SW480 (cell line): ENCODE results near the gene PRSS1.
"Not testable (repeated sequence)": the region's sequence is repeated elsewhere in the genome, so short reads cannot be mapped to it uniquely, and the experiment has no call there.

Experiments used
- DNase-seq: peaks from one replicate; pipeline ENCODE4 v3.0.0-alpha.2; 2016; ENCODE audit warnings: low spot score

PRSS1 gene

DNA sequence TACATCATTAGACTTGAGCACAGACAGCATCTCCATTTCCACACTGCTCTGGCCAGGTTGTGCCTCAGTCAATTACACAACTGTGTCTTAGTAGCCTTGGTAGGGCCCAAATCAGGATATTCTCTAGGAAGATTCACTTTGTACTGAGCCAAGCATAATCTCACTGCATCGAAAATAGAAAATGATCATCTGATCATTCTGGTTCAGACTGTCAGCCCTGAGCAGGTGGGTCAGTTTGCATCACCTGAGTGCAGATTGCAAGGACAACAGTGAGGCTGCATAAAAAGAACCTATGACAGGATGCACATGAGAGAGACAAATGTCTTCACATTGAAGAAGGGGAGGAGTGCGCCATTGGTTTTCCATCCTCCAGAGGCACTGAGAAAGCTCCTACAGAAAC lies 862 bp upstream of the PRSS1 start:
- not testable (repeated sequence) for DNase-seq

DNA sequence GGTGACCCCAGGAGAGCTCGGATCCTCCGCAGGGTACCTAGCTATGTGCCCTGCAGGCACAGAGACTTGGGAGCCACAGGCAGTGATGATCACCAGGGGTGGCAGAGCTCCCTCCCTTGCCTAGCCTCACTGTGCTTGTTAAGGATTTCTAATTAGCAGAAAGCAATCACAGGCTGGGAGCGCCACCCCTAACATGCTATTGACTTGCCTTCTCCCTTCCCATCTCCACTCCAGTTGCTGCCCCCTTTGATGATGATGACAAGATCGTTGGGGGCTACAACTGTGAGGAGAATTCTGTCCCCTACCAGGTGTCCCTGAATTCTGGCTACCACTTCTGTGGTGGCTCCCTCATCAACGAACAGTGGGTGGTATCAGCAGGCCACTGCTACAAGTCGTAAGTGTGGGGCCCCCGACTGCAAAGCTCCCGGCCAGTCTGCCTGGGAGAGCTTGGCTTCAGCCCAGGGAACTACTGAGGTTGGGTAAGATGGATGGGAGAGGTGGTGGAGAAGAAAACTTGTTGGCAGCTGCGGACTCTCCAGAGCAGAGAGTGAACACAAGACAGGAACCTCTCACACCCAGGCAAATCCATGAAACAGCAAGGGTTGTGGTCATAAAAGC lies 1.2 kb downstream of the PRSS1 start:
- no peak for DNase-seq

GRCh38 chr7:142751526-142752175 lies 2.4 kb downstream of the PRSS1 start:
- DNase-seq: not testable (repeated sequence)

GRCh38 chr7:142752376-142753225 lies 3.3 kb downstream of the PRSS1 start:
- no peak for DNase-seq

GRCh38 chr7:142753366-142753765 lies 4.1 kb downstream of the PRSS1 start:
- no peak for DNase-seq

- DNase-seq: not testable (repeated sequence)
Measured at GRCh38 chr7:142753925-142754491, 4.7 kb downstream of the PRSS1 start.

GRCh38 chr7:142754681-142755575 lies 5.7 kb downstream of the PRSS1 start:
- no peak for DNase-seq

DNA sequence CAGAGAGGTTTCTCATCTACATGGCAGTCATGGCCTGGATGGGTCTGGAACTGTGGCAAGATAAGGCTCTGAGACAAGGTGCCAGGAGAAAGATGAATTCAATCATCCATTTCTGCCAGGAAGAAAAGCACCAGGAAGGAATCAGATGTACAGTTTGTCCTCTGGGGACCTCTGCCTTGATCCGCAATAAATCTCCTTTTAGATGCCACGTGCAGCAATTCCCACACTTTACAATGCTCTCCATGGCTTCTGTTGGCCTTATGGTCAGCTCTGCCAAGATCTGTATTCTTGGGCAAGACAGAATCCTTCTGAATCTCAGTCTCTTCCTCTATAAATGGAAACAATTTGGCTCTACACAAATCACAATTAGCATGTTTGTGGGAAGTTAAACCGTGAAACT lies 9.0 kb downstream of the PRSS1 start:
- DNase-seq: not testable (repeated sequence)

GRCh38 chr7:142759433-142759832 lies 10.2 kb downstream of the PRSS1 start:
- no peak for DNase-seq

DNA sequence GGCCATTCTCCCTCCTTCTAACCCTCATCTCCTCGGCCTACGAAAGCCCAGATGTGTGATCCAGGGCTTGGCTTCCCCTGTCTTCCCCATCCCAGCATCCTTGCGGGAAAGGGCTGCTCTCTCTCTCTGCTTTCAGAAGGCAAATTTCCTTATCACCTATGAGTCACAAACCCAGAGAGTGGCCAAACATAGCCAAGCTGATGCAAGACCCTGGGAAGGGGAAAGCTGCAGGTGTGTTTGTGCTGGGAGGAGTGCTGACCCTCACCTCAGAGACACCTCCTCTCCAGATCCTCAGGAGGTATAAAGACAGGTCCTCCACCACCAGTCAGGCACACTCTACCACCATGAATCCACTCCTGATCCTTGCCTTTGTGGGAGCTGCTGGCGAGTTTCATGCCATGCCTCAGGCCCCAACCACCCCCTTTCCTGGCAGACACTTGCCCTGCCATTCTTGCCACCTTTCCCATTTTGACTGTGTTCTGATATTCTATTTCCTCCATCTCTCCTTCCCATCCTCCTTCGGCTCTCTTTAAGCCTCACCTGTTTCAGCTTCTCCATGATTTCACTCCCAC lies 10.9 kb downstream of the PRSS1 start:
- DNase-seq: peak; percentile 45

GRCh38 chr7:142761606-142762005 lies 12.3 kb downstream of the PRSS1 start:
- not testable (repeated sequence) for DNase-seq

DNA sequence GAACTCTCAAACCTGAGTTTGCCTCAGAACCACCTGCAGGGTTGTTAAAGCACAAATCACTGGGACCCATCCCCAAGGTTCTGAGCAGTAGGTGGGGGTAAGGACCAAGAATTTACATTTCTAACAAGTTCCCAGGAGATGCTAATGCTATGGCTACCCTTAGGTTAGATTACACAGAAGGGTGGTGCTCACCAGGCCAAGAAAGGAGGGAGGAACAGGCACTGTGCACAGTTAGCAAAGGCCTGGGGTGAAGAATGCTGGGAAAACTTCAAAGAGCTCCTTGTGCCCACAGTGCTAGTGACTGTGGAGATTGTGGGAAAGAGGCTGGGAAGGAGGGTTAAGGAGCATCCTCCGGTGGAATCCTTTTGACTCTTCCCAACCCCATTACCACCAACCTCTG lies 12.8 kb downstream of the PRSS1 start:
- DNase-seq: no peak

- no peak for DNase-seq
Measured at GRCh38 chr7:142767451-142767850, 18.2 kb downstream of the PRSS1 start.

- no peak for DNase-seq
Measured at GRCh38 chr7:142767861-142768260, 18.6 kb downstream of the PRSS1 start.

DNA sequence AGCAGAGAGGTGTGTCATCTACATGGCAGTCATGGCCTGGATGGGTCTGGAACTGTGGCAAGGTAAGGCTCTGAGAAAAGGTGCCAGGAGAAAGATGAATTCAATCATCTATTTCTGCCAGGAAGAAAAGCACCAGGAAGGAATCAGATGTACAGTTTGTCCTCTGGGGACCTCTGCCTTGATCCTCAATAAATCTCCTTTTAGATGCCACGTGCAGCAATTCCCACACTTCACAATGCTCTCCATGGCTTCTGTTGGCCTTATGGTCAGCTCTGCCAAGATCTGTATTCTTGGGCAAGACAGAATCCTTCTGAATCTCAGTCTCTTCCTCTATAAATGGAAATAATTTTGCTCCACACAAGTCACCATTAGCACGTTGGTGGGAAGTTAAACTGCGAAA lies 19.6 kb downstream of the PRSS1 start:
- DNase-seq: not testable (repeated sequence)

DNA sequence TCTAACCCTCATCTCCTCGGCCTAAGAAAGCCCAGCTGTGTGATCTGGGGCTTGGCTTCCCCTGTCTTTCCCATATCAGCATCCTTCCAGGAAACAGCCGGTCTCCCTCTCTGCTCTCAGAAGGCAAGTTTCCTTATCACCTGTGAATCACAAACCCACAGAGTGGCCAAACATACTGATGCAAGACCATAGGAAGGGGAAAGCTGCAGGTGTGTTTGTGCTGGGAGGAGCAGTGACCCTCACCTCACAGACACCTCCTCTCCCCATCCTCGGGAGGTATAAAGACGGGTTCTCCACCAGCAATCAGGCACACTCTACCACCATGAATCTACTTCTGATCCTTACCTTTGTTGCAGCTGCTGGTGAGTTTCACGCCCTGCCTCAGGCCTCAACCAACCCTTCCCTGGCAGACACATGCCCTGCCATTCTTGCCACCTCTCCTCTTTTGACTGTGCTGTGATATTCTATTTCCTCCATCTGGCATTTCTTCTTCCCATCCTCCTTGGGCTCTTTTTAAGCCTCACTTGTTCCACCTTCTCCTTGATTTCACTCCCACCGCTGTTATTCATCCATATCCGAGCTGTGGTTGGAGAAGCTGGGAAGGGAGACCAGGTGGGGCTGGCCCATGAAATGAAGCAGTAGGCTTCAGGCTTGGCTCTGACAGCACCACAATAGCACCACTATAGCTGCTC lies 21.5 kb downstream of the PRSS1 start, which contains the start of gene PRSS2:
PRSS2 (plus strand) TSS at position 310 of the 692 bp plus-strand sequence; CDS start at position 323, 13 bp downstream.
- no peak for DNase-seq

GRCh38 chr7:142771353-142771723 lies 22.1 kb downstream of the PRSS1 start:
- no peak for DNase-seq

- DNase-seq: no peak
Measured at GRCh38 chr7:142772051-142772450, 22.8 kb downstream of the PRSS1 start.

DNA sequence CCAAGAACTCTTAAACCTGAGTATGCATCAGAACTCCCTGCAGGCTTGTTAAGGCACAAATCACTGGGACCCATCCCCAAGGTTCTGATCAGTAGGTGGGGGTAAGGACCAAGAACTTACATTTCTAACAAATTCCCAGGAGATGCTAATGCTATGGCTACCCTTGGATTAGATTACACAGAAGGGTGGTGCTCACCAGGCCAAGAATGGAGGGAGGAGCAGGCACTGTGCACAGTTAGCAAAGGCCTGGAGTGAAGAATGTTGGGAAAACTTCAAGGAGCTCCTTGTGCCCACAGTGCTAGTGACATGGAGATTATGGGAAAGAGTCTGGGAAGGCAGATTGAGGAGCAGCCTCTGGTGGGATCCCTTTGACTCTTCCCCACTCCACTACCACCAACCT lies 23.4 kb downstream of the PRSS1 start:
- DNase-seq: no peak

DNA sequence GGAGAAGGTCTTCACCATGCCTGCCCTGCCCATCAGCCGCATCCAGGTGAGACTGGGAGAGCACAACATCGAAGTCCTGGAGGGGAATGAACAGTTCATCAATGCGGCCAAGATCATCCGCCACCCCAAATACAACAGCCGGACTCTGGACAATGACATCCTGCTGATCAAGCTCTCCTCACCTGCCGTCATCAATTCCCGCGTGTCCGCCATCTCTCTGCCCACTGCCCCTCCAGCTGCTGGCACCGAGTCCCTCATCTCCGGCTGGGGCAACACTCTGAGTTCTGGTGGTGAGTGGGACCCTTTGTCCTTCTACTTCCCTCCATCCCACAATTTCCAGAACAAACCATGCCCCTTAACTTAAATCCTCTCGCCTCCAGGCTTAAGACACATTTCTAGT lies 24.0 kb downstream of the PRSS1 start:
- DNase-seq: no peak
